Activated CD8-positive, alpha-beta memory T cell treated with anti-CD3 and anti-CD28 coated beads, Interleukin-2, amount 50 U/mL, for 4 hours (primary cell): Measurements from ENCODE around the gene PABPN1L.

Experiments
- DNase-seq: peaks from one replicate; pipeline ENCODE4 v3.0.0-alpha.2; 2020

PABPN1L gene

GRCh38 chr16:88866151-88866920 is at the start of gene PABPN1L:
Gene PABPN1L (minus strand): TSS chr16:88866660. CDS start chr16:88866606, 54 bp downstream.
- DNase-seq = no peak

- DNase-seq = no peak
Observed at GRCh38 chr16:88915639-88916327, 49.3 kb upstream of the PABPN1L start.

- no peak for DNase-seq
Observed at GRCh38 chr16:88914750-88915368, 48.4 kb upstream of the PABPN1L start.

- no peak for DNase-seq
Observed at GRCh38 chr16:88913870-88914269, 47.4 kb upstream of the PABPN1L start.

- DNase-seq = no peak
Observed at GRCh38 chr16:88913001-88913612, 46.6 kb upstream of the PABPN1L start.

GRCh38 chr16:88912556-88912955 is 46.1 kb upstream of the PABPN1L start:
- DNase-seq = no peak

GRCh38 chr16:88911946-88912310 is 45.5 kb upstream of the PABPN1L start:
- no peak for DNase-seq

- DNase-seq = no peak
Observed at GRCh38 chr16:88911136-88911945, 44.9 kb upstream of the PABPN1L start.

- no peak for DNase-seq
Observed at GRCh38 chr16:88910284-88911135, 44.0 kb upstream of the PABPN1L start.

GRCh38 chr16:88909431-88910210 is 43.2 kb upstream of the PABPN1L start:
- no peak for DNase-seq

GRCh38 chr16:88908307-88908706 is 41.8 kb upstream of the PABPN1L start:
- DNase-seq = no peak

GRCh38 chr16:88907768-88908167 is 41.3 kb upstream of the PABPN1L start:
- no peak for DNase-seq

GRCh38 chr16:88906535-88907105 is 40.2 kb upstream of the PABPN1L start:
- no peak for DNase-seq

- DNase-seq = no peak
Observed at GRCh38 chr16:88906020-88906419, 39.6 kb upstream of the PABPN1L start.

- DNase-seq = no peak
Observed at GRCh38 chr16:88905563-88905962, 39.1 kb upstream of the PABPN1L start.

GRCh38 chr16:88904676-88905365 is 38.4 kb upstream of the PABPN1L start:
- no peak for DNase-seq

- DNase-seq = no peak
Observed at GRCh38 chr16:88903267-88903666, 36.8 kb upstream of the PABPN1L start.

GRCh38 chr16:88902744-88903143 is 36.3 kb upstream of the PABPN1L start:
- no peak for DNase-seq

GRCh38 chr16:88901718-88902337 is 35.4 kb upstream of the PABPN1L start:
- no peak for DNase-seq
